Uterus (tissue), 4 donors: ENCODE results near the gene ZNF784. TPM values are rescaled to one million over a fixed set of nuclear protein-coding genes. Genes with fewer than 3 reads are reported as not detected.

ENCODE experiments used
- DNase-seq, 2 donors: peaks; one replicate each; pipeline ENCODE4 v3.0.0-alpha.2; 2019 to 2020
- H3K27ac ChIP-seq, 2 donors: fragments of 200-600 bp; sonication (generic); 1 replicate in 1 of 2; 2 replicates in 1 of 2; pipeline ENCODE4 v1.5.1; 2016 to 2018
- H3K27me3 ChIP-seq, 2 donors: fragments of 200-600 bp; sonication (generic); one replicate each; pipeline ENCODE4 v1.5.1; 2018 to 2019; ENCODE audit warnings: control low read depth in 1 of 2
- H3K36me3 ChIP-seq, 2 donors: fragments of 200-600 bp; sonication (generic); one replicate each; pipeline ENCODE4 v1.5.1; 2019; ENCODE audit warnings: control low read depth in 1 of 2
- H3K4me1 ChIP-seq, 2 donors: fragments of 200-600 bp; sonication (generic); one replicate each; pipeline ENCODE4 v1.5.1; 2018 to 2019; ENCODE audit warnings: control low read depth in 1 of 2
- H3K4me3 ChIP-seq, 2 donors: fragments of 200-600 bp; sonication (generic); 1 replicate in 1 of 2; 2 replicates in 1 of 2; pipeline ENCODE4 v1.5.1; 2018 to 2019; ENCODE audit warnings: mild to moderate bottlenecking in 1 of 2
- H3K9me3 ChIP-seq, 2 donors: fragments of 200-600 bp; sonication (generic); one replicate each; pipeline ENCODE4 v1.5.1; 2019; ENCODE audit warnings: control low read depth in 1 of 2
- POLR2A ChIP-seq, 2 donors: fragments of 450-650 bp; IDR thresholded peaks; one replicate each; pipeline ENCODE4 v1.6.1; 2016; ENCODE audit warnings: antibody characterized with exemption in 2 of 2, mild to moderate bottlenecking in 1 of 2, moderate library complexity in 1 of 2
- intact Hi-C: fragments of 100-400 bp; cut with DNase I; formaldehyde crosslinking; loops from one replicate; pipeline ENCODE4 v1.15.1; 2023; ENCODE audit warnings: low total_unique reads
- total RNA-seq, 4 donors: library from RNA; depleted of rRNA in 3 of 4; stranded (reverse); fragments of >200 nt in 3 of 4; gene quantifications; one replicate each; pipeline versions ENCODE4 v1.1.0 to v1.2.4, GENCODE V29; 2014 to 2023
- TF ChIP-seq, protein P1 (sequence below), 4 experiments: fragments of 200-600 bp in 2 of 4; fragments of 450-650 bp in 2 of 4; sonication (generic) in 2 of 4; IDR thresholded peaks; one replicate each; pipeline ENCODE4 v1.5.1; 2016 to 2019; ENCODE audit warnings: antibody characterized with exemption in 4 of 4, mild to moderate bottlenecking in 2 of 4, moderate library complexity in 1 of 4
- donor health status: DM: yes; HTN: yes; CAD: no.

ZNF784 gene
- total RNA-seq, 4 donors from 2014 or later, result 4.1 to 9.6 (median 7.4) TPM

DNA sequence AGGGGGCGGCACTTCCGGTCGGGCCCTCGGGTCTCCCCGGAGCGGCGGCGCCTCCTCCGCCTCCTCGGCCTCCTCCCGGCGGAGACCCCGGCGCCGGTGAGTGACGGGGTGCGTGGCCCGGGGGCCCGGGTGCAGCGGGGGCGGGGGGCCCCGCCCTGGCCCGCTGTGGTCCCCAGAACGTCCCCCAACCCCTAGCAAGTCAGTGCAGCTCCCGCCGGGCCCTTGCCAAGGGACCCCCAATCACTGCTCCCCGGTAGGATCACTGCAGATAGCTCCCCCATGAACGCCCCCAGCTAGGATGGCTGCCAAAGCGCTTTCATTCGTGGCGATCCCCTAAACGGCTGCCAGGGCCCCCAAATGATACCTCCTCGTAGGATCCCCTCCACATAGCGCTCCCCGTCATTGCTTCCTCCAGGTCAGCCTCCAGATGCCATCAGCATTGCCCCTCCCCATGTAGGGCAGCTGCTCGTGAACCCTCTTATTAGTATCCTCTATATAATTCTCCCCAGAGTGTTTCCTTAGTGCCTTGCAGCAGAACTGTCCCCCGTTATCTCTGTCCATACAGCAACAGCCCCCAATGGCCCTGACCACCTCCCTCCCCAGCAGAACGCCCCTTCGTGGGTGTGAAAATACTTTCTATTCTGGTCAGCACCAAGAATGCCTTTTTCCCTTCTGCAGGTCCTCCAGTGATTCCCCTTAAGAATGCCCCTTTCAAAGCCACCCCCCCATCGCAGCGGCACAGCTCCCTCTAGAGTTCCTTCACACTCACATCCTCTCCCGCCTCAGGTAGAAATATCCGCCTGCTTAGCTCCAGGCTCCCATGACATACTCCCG lies 18.5 kb downstream of the ZNF784 start, which contains the start of gene ZNF865:
TSS of gene ZNF865 (plus strand) at position 11 of the 834 bp plus-strand sequence. CDS start 7,972 bp downstream, outside the sequence.
- Histone ChIP-seq H3K27me3 (no peaks in the 10 kb centered on the region), H3K27ac (peak within 1 kb of the TSS; percentile 94 to 98), H3K9me3 (no peaks in the 10 kb centered on the region), H3K4me3 (peak within 1 kb of the TSS; percentile 76 to 87), H3K36me3 (no peaks in the 10 kb centered on the region), H3K4me1 (peaks cover 0 to 10% of the 10 kb centered on the region in 2 donors)
- TF ChIP-seq POLR2A (IDR thresholded peaks at IDR 0.05), result no peak
- TF ChIP-seq, protein P1, sequence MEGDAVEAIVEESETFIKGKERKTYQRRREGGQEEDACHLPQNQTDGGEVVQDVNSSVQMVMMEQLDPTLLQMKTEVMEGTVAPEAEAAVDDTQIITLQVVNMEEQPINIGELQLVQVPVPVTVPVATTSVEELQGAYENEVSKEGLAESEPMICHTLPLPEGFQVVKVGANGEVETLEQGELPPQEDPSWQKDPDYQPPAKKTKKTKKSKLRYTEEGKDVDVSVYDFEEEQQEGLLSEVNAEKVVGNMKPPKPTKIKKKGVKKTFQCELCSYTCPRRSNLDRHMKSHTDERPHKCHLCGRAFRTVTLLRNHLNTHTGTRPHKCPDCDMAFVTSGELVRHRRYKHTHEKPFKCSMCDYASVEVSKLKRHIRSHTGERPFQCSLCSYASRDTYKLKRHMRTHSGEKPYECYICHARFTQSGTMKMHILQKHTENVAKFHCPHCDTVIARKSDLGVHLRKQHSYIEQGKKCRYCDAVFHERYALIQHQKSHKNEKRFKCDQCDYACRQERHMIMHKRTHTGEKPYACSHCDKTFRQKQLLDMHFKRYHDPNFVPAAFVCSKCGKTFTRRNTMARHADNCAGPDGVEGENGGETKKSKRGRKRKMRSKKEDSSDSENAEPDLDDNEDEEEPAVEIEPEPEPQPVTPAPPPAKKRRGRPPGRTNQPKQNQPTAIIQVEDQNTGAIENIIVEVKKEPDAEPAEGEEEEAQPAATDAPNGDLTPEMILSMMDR (IDR thresholded peaks at IDR 0.05), result peak; percentile 54 to 70 (median 62)
- DNase-seq, result peak; percentile 69 to 75
- intact Hi-C loops, result loop anchor here (10.0 kb wide), 1 partner anchor 91 kb away; no protein-coding TSS in a partner anchor

DNA sequence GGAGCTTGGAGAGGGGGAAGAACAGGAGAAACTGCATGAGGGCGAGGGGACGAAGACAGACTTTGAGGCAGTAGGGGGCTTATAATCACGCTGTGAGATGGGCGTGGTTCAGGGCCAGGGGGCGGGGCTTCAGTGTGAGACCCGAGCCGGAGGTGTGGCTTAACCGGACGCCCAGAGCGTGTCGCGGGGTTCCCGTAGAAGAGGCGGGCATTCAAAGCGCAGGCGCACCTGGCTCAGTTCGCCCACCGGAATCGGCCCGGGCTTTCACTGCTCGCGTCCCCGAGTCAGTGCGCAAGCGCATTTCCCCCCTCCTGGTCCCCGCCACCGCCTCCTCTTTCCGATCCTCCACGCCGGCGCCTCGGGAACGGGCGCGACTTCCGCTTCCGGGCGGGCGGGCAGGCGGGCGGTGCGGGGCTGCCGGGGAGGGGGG lies 19.1 kb downstream of the ZNF784 start:
- no peaks in the 10 kb centered on the region for H3K36me3 ChIP-seq
- intact Hi-C loops, result loop anchor here (10.0 kb wide), 1 partner anchor 90 kb away; no protein-coding TSS in a partner anchor
- H3K4me1 ChIP-seq, result peaks cover 0 to 12% of the 10 kb centered on the region in 2 donors
- peak overlapping the region; percentile 76 to 87 for H3K4me3 ChIP-seq
- peak overlapping the region; percentile 94 to 98 for H3K27ac ChIP-seq
- peak; percentile 98 for DNase-seq
- H3K9me3 ChIP-seq, result no peaks in the 10 kb centered on the region
- peak in 1 of 2 donors; percentile 32 for TF ChIP-seq POLR2A (IDR thresholded peaks at IDR 0.05)
- TF ChIP-seq, protein P1 (IDR thresholded peaks at IDR 0.05), result no peak
- no peaks in the 10 kb centered on the region for H3K27me3 ChIP-seq

DNA sequence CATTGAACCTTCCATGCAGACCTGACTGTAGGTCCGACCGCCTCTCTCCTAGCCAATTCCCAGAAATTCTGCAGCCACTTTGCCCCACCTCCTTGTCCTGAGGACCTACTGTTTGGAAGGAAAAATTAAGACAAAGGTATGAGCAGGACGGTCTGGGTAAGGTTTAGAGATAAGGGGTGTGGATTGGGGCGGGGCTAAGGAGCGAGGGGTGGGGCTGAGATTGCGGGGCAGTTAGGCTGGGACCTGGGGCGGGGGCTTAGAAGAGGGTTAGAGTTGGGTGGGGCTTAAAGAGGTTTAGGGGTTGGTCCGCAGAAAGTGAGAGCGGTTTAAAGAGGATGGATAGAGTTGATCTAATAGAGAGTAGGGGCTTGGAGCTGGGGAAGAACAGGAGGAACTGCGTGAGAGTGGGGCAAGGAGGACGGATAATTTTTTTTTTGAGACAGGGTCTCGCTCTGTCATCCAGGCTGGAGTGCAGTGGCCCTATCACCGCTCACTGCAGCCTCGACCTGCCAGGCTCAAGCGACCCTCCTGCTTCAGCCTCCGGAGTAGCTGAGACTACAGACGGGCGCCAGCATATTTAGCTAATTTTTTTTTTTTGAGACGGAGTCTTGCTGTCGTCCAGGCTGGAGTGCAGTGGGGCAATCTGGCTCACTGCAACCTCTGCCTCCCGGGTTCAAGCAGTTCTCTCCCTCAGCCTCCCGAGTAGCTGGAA lies 20.6 kb downstream of the ZNF784 start:
- peak overlapping the region; percentile 94 to 98 for H3K27ac ChIP-seq
- no peaks in the 10 kb centered on the region for H3K9me3 ChIP-seq
- H3K27me3 ChIP-seq, result no peaks in the 10 kb centered on the region
- DNase-seq, result no peak
- H3K4me3 ChIP-seq, result no peak overlapping the region
- H3K36me3 ChIP-seq, result no peaks in the 10 kb centered on the region
- TF ChIP-seq, protein P1 (IDR thresholded peaks at IDR 0.05), result no peak
- TF ChIP-seq POLR2A (IDR thresholded peaks at IDR 0.05), result no peak
- intact Hi-C loops, result loop anchor here (10.0 kb wide), 1 partner anchor 89 kb away; no protein-coding TSS in a partner anchor
- H3K4me1 ChIP-seq, result peaks cover 0 to 12% of the 10 kb centered on the region in 2 donors

GRCh38 chr19:55603115-55603514 lies 21.3 kb downstream of the ZNF784 start:
- Histone ChIP-seq H3K27me3 (no peaks in the 10 kb centered on the region), H3K4me1 (peaks cover 0 to 12% of the 10 kb centered on the region in 2 donors), H3K9me3 (no peaks in the 10 kb centered on the region), H3K4me3 (no peak overlapping the region), H3K27ac (no peak overlapping the region), H3K36me3 (no peaks in the 10 kb centered on the region)
- intact Hi-C loops, result loop anchor here (10.0 kb wide), 1 partner anchor 88 kb away; no protein-coding TSS in a partner anchor
- DNase-seq, result no peak
- no peak for TF ChIP-seq POLR2A (IDR thresholded peaks at IDR 0.05)
- TF ChIP-seq, protein P1 (IDR thresholded peaks at IDR 0.05), result no peak
